Psoas muscle (tissue), 8 donors: ENCODE data around the gene ANGPT4. TPM values are rescaled to one million over a fixed set of nuclear protein-coding genes. Genes with fewer than 3 reads are reported as not detected.

Experiments
- ATAC-seq, 4 donors: fragments of 200-7000 bp; cut with Tn5 transposase; one replicate each; pipeline ENCODE4 v1.9.1; 2020; ENCODE audit warnings: moderate library complexity in 3 of 4, mild to moderate bottlenecking in 2 of 4
- DNase-seq, 2 donors: peaks; one replicate each; pipeline ENCODE4 v3.0.0-alpha.2; 2020
- H3K27ac ChIP-seq: fragments of 200-600 bp; one replicate; pipeline ENCODE4 v1.8.0; 2022
- H3K27me3 ChIP-seq, 3 donors: fragments of 200-600 bp in 1 of 3; one replicate each; pipeline versions ENCODE4 v1.6.1 to v1.8.0; 2013 to 2022; ENCODE audit warnings: low read length in 2 of 3, mild to moderate bottlenecking in 2 of 3, moderate library complexity in 1 of 3; ENCODE audit not compliant: insufficient read depth in 3 of 3
- H3K36me3 ChIP-seq, 2 donors: fragments of 200-600 bp in 1 of 2; one replicate each; pipeline versions ENCODE4 v1.6.1 to v1.8.0; 2013 to 2022; ENCODE audit warnings: low read depth in 1 of 2, mild to moderate bottlenecking in 1 of 2, moderate library complexity in 1 of 2; ENCODE audit not compliant: insufficient read depth in 1 of 2
- H3K4me1 ChIP-seq: fragments of 200-600 bp; one replicate; pipeline ENCODE4 v1.8.0; 2022
- H3K4me3 ChIP-seq: fragments of 200-600 bp; one replicate; pipeline ENCODE4 v1.8.0; 2022; ENCODE audit warnings: mild to moderate bottlenecking
- H3K9me3 ChIP-seq: fragments of 200-600 bp; one replicate; pipeline ENCODE4 v1.8.0; 2022
- CTCF ChIP-seq: fragments of 200-600 bp; IDR thresholded peaks from one replicate; pipeline ENCODE4 v1.8.0; 2022; ENCODE audit warnings: antibody characterized with exemption
- WGBS, 3 donors: extraction: QIAGEN DNeasy Blood & Tissue Kit; methylation state at CpG; one replicate each; pipeline versions ENCODE4 v1.1.6 to v1.1.7; 2013; 5-methylcytosine and 5-hydroxymethylcytosine counted together
- intact Hi-C, 2 donors: fragments of 100-400 bp; cut with DNase I; formaldehyde crosslinking; loops; one replicate each; pipeline versions ENCODE4 v1.11.0 to v1.14.2; 2022
- polyA plus RNA-seq, 3 donors: library from polyadenylated mRNA; stranded (reverse); fragments of 200-250 nt; gene quantifications; one replicate each; pipeline ENCODE4 v1.2.3, GENCODE V29; 2013
- total RNA-seq, 4 donors: library from RNA; stranded (reverse); fragmentation: NEBNext Ultra II Directional in 2 of 4; extraction: Animal tissue kit (Norgen Biotek cat#: 25700) in 2 of 4; gene quantifications; one replicate each; pipeline versions ENCODE4 v1.2.1 to v1.2.4, GENCODE V29; 2021 to 2023
- donor health status: healthy with polysubstance abuse.
- donor health status: DM: no; HTN: no; CAD: no; lungs with moderate emphysema.
- donor health status: Bipolar disorder and iron deficiency.
- donor health status: healthy.
- donor health status: DM: yes; HTN: yes; CAD: no.
- donor health status: DM: no; HTN: no; CAD: no.
- donor health status: DM: no; HTN: no; CAD: no.
- donor health status: DM: yes; HTN: yes; CAD: no.

Gene ANGPT4
- total and polyA plus RNA-seq, 7 donors = 0.03 to 0.14 (median 0.06) TPM; not detected in 2

GRCh38 chr20:871436-871835 lies 44.7 kb downstream of the ANGPT4 start:
- H3K9me3 ChIP-seq = no peaks in the 10 kb centered on the region
- TF ChIP-seq CTCF = no peak
- no peak for ATAC-seq
- DNase-seq = no peak
- intact Hi-C loops = no loop called here
- H3K4me3 ChIP-seq = no peak overlapping the region
- H3K4me1 ChIP-seq = no peaks in the 10 kb centered on the region
- H3K27ac ChIP-seq = no peak overlapping the region
- H3K27me3 ChIP-seq = peaks cover 0 to 12% (median 0%) of the 10 kb centered on the region in 3 donors
- H3K36me3 ChIP-seq = no peaks in the 10 kb centered on the region

- ATAC-seq (no peak), DNase-seq (no peak)
- Histone ChIP-seq H3K27me3 (peaks cover 0 to 12% (median 1%) of the 10 kb centered on the region in 3 donors), H3K36me3 (no peaks in the 10 kb centered on the region), H3K27ac (no peak overlapping the region), H3K4me3 (no peak overlapping the region), H3K4me1 (no peaks in the 10 kb centered on the region), H3K9me3 (no peaks in the 10 kb centered on the region)
- intact Hi-C loops = no loop called here
- no peak for TF ChIP-seq CTCF
- 69 to 78% (median 73%) methylated on average over 3 of the region's 3 CpGs for WGBS, 3 donors
Measured at GRCh38 chr20:870758-871157, 45.4 kb downstream of the ANGPT4 start.

- H3K4me1 ChIP-seq = no peaks in the 10 kb centered on the region
- no peak for TF ChIP-seq CTCF
- WGBS, 3 donors = 51 to 69% (median 61%) methylated on average over 5 of the region's 5 CpGs
- no peak overlapping the region for H3K27ac ChIP-seq
- intact Hi-C loops = no loop called here
- no peak overlapping the region for H3K4me3 ChIP-seq
- DNase-seq (no peak), ATAC-seq (no peak)
- H3K27me3 ChIP-seq = peaks cover 0 to 12% (median 1%) of the 10 kb centered on the region in 3 donors
- H3K9me3 ChIP-seq = no peaks in the 10 kb centered on the region
- H3K36me3 ChIP-seq = no peaks in the 10 kb centered on the region
Measured at GRCh38 chr20:869606-870005, 46.5 kb downstream of the ANGPT4 start.

- no peak for ATAC-seq
- H3K4me1 ChIP-seq = no peaks in the 10 kb centered on the region
Measured at GRCh38 chr20:868279-868678, 47.9 kb downstream of the ANGPT4 start.

More at GRCh38 chr20:868279-868678, 47.9 kb downstream of the ANGPT4 start:
- no peak for TF ChIP-seq CTCF
- Histone ChIP-seq H3K27me3 (peaks cover 0 to 8% (median 1%) of the 10 kb centered on the region in 3 donors), H3K4me3 (no peak overlapping the region), H3K9me3 (no peaks in the 10 kb centered on the region), H3K36me3 (no peaks in the 10 kb centered on the region), H3K27ac (no peak overlapping the region)
- intact Hi-C loops = no loop called here
- WGBS, 3 donors = 85 to 90% (median 87%) methylated on average over 9 of the region's 9 CpGs
- no peak for DNase-seq
